ENCODE measurements around the gene PCLAF.
"Not testable (repeated sequence)": the region's sequence is repeated elsewhere in the genome, so short reads cannot be mapped to it uniquely, and the experiment has no call there.

The PCLAF gene

DNA sequence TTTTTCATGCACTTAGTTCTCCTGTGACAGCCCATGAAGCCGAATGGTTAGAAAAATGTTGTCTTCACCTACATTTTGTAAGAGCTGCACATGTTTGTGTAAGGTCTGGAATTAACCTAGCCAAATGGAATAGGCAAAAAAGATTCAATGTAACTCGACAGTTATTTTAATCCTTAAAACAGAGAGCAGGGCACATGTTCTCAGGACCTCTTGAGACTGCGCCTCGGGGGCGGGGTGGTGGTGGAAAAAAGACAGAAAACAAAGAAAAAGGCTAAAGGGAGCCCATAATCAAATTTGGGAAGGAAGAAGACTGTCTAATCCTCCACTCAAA is 24.6 kb downstream of the PCLAF start:
- DNase-seq = no peak

DNA sequence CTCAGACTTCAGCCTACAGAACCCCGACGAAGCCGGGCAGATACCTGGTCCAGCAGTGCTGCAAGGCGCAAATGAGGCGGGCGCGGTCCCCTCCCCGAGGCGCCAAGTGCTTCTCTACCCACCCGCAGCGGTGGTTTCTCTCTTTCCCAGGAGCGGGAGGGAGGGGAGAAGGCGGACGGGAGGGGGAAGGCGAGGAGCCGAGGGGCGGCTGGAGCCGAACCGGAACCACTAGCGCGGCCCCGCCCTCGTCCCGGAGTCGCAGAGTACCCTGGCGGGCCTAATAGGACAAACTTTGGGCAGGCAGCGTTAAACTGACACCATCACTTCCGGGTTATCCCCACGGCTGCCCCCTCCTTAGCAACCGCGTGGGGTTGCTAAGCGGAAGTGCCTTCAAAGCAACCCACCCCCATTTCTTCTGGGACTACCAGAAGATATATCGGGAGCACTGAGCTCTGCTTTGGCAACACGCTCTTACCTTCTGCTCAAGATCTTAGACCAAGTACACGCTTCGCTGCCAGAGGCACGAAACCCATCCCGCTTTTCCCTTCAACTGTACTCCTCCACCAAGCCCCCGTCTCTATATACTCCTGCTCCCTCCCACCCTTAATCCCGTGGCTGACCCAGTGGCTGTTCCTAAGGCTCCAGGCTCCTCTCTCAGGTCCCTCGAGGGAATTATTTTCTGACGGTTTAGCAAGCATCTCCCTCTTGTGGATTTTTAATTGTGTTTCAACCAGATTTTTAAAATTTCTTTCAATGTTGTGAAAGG is 25.1 kb downstream of the PCLAF start, which contains the start of gene CSNK1G1:
TSS of gene CSNK1G1 (minus strand) at position 230 of the 766 bp plus-strand sequence. CDS start 55,674 bp downstream, outside the sequence.
- peak; percentile 94 for DNase-seq

DNA sequence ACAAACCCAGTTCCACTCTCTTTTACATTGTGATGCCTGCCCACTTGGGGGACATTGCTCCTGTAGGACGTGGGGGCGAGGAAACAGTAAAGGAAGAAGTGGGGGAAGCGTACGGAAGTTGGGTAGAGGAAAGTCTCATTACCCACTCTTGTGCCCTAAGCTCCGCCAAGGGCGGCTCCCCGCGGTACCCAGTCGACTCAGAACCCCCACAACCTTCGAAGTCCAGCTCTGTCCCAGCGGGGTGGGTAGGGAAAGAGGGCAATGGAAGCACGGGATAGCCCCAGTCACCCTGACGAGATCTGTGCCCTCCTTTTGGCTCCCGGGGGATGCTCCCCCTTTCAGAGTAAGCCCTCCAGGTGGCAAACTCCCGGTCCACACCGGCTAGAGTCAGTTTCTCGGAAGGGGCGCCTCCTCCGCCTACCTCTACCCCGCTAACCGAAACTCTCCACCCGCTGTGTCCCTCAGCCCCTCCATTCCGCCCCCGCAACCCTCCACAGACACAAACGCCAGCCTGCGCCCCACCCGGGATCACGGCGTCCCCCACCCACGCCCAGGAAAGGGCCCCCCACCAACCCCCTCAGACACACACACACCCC is 25.8 kb downstream of the PCLAF start:
- DNase-seq = peak; percentile 18

DNA sequence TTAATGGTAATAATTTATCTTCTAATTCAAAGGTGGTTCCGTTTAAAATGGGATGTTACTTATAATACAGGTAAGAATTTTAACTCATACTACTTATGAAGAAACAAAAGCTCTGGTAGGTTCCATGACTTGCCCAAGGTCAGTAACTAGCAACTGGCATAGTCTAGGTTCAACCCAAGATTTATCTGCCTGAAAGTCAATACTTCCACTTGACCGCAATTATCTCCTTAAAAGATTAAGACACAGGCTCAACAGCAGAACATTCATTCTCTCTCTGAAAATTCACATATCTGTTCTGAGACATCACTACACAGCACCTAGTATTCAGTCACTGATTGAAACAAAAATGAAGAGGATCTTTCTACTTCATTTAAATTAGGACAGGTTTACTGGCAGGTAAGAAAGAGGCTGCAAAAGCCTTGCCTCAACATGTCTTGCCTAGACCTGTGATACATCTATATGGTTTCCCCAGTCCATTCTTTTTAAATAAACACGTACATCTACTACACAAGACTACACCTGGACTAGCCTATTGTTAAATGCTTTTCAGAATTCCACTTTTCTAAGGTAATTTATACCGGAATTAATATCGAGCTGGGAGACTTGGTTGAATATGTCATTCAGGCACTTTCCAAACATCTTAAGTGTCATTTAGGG is 26.4 kb downstream of the PCLAF start:
- DNase-seq = no peak

DNA sequence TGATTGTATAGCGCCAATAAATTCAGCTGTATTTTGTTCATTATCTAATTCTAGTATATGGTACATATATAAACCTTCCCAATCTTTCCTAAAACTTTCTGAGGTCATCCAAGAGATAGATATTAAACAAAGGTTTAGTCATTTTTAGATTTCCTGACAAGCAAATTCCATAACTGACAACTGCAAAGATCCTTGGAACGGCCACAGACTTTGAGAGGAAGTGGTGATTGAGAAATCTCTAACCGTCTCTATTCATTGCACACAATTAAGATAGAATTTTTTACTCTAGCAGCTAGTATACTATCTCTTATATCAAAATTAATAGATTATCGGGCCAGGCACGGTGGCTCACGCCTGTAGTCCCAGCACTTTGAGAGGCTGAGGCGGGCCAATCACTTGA is 30.0 kb downstream of the PCLAF start:
- DNase-seq = no peak

DNA sequence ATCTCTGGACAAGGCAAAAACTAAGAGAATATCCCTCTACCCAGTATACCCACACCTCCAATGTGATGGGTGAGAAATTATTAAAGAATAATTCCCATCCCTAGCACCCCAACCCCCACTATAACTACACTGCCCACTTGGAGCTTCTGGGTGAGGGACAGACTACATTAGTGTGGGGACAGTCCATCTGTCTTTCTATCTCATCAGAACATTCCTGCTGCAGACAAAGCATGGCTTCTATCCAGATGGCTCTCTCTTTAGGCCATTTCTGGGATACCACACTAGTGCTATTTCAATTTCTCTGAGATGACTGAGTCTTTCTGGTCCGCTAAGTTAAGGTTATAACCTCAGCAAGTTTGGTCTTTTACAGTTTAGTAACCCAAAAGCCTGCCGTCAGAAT is 31.9 kb downstream of the PCLAF start:
- DNase-seq = no peak

DNA sequence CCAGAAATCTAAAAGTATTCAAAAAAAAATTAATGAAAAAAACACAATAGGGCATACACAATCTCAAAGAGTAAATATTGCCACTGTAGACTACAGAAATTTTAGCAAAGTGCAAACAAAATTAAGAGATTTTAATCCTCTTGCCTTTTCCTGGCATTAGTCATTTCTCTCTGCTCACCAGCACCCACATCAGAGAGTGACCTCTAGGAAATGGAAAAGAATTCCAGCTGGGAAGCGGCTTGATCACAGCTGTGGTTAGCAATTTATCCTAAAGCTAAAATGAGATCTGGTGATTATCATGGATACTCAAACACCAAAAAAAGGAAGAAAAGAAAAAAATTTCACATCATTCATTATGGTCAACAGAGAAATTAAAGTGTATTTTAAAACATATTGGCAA is 32.8 kb downstream of the PCLAF start:
- DNase-seq = no peak

DNA sequence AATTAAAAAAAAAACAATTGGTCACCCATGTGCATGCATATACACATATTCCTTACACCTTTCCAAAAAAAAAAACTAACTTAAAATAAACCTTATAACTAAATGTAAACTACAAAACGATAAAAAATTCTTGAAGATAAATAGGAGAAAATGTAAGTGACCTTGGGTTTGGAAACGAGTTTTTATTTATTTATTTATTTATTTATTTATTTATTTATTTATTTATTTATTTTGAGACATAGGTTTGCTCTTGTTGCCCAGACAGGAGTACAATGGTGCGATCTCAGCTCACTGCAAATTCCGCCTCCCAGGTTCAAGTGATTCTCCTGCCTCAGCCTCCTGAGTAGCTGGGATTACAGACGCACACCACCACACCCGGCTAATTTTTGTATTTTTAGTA is 35.0 kb downstream of the PCLAF start:
- DNase-seq = not testable (repeated sequence)

DNA sequence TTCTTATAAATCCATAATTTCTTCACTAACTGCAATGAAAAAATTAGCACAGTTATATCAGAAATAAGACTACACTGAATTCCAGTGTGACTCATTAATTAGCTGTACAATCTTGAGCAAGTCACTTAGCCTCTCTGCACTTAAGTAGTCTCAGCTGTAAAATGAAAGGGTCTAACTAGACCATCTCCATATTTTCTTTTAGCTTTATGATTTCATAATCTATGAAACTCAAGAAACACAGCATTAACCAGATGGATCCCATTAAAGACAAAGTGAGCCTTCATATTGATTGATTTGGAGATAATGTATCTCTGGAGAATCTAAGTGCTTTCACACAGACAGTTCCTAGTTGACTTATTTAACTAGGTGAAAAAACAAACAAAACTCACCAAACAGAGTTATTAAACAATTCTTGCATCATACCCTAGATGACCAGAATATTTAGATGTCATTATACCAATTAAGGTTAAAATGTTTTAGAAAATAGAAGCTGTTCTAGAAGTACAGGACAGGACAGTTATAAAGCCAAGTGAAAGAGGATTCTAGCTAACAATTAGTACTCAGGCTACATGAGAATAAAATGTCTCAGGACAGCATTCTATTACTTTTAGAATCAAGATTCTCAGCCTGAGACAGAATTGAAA is 36.5 kb downstream of the PCLAF start:
- DNase-seq = no peak

DNA sequence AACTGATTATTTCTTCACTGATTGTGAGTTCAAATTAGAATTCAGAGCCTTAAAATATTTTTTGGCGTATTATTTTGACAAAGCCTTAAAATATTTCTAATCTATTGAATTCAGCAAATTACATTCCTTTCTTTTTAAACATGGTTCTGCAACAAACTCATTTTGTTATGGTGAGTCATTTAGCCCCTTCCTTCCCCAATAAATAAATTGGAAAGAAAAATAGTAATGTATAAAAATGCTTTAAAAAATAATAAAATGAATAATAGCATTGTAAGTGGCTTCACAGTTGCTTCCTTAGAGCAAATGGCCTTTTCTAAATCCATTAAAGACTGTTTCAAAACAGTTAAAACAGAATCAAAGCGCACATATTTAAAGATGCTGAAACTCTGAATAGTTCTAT is 37.4 kb downstream of the PCLAF start:
- DNase-seq = no peak

DNA sequence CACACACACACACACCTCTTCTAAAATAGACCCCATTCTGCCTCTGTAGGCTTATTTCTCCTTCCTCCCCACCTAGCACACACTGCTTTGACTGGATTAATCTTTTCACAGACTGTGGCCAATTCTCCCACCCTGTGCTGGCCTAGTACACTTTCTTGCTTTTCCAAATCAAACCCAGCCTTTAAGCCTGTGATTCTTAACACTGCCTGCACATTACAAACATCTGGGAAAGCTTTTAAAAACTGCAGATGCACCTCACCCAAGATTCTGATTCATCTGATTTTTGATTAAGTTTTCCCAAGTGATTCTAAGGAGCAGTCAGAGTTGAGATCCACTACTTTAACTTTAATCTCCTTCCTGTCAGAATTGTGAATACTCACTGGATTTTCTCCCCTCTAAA is 38.0 kb downstream of the PCLAF start:
- no peak for DNase-seq

DNA sequence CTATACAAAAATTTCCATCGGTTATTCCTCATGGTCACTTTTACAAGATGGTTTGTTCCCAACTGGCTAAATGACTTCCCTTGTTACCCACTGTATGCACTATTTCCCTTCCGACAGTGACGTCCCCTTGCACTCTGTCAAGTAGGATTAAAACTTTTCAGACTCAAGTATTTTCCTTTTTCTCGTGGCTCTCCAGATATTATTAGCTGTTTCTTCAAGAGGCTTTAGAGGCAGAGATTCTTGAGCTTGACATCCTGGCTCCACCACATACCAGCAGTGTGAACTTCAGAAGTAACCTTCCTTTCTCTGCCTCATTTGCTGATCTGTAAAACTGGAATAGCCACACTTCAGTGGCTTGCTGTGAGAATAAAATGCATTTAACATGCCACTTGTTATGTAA is 39.3 kb downstream of the PCLAF start:
- no peak for DNase-seq

DNA sequence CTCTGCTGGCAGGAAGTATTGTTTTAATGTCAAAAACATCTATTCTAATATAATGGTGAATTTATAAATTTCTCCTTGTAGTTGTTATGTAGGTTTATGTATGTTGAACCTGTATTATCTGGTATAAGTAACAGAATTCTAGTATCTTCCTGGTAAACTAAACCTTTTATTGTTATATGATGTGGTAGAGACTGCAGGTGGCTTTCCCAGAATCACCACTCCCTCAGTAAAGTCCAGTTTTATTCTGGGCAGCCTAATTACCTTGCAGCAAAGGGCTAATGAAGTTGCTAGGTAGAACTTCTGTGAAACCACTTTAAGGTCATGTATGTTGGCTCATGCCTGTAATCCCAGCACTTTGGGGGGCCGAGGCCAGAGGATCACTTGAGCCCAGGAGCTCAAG is 40.9 kb downstream of the PCLAF start:
- DNase-seq = no peak

DNA sequence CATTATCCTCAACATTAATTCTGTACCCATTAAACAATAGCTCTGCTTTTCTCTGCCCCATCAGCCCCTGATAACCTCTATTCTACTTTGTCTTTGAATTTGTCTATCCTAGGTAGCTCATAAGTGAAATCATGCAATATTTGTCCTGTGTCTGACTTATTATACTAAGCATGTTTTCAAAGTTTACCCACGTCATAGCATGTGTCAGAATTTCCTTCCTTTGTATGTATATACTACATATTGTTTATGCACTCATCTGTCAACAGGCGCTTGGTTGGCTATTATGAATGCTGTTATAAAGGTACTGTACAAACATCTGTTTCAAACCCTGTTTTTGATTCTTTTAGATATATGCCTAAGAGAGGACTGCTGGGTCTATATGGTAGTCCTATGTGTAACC is 43.5 kb downstream of the PCLAF start:
- DNase-seq = no peak

DNA sequence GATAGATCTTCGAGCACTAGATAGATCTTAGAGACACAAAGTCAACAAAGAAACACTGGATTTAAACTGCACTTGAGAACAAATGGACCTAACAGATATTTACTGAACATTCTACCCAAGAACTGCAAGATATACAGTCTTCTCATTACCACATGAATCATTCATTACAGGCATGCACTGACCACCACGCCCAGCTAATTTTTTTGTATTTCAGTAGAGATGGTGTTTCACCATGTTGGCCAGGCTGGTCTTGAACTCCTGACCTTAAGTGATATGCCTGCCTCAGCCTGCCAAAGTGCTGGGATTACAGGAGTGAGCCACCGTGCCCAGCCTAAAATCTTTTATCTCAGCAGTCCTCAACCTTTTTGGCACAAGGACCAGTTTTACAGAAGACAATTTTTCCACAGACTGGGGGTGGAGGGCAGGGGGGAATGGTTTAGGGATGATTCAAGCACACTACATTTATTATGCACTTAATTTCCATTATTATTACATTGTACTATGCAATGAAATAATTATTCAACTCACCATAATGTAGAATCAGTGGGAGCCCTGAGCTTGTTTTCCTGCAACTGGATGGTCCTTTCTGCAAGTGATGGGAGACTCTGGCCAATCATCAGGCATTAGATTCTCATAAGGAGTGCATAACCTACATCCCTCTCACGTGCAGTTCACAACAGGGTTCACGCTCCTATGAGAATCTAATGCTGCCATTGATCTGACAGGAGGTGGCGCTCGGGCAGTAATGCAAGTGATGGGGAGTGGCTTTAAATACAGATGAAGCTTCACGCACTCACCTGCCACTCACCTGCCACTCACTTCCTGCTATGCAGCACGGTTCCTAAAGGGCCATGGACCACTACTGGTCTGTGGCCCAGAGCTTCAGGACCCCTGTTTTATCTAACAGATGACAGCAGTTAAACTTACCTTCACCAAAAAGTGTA is 47.0 kb downstream of the PCLAF start:
- peak; percentile 21 for DNase-seq

DNA sequence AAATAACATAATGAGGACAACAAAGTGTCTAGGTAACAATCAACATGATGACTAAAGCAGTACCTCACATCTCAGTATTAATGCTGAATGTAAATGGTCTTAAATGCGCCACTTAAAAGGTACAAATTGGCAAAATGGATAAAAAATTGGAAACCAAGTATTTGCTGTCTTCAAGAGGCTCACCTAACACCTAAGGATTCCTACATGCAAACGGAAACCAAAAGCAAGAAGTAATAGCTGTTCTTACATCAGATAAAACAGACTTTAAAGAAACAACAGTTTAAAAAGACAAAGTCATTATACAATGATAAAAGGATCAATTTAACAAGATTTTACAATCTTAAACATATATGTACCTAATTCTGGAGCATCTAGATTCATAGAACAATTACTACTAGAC is 47.7 kb downstream of the PCLAF start:
- DNase-seq = no peak

DNA sequence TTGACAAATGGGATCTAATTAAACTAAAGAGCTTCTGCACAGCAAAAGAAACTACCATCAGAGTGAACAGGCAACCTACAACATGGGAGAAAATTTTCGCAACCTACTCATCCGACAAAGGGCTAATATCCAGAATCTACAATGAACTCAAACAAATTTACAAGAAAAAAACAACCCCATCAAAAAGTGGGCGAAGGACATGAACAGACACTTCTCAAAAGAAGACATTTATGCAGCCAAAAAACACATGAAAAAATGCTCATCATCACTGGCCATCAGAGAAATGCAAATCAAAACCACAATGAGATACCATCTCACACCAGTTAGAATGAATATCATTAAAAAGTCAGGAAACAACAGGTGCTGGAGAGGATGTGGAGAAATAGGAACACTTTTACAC is 49.6 kb downstream of the PCLAF start:
- DNase-seq = not testable (repeated sequence)

DNA sequence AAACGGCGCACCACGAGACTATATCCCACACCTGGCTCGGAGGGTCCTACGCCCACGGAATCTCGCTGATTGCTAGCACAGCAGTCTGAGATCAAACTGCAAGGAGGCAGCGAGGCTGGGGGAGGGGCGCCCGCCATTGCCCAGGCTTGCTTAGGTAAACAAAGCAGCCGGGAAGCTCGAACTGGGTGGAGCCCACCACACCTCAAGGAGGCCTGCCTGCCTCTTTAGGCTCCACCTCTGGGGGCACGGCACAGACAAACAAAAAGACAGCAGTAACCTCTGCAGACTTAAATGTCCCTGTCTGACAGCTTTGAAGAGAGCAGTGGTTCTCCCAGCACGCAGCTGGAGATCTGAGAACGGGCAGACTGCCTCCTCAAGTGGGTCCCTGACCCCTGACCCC is 54.3 kb downstream of the PCLAF start:
- DNase-seq = not testable (repeated sequence)

DNA sequence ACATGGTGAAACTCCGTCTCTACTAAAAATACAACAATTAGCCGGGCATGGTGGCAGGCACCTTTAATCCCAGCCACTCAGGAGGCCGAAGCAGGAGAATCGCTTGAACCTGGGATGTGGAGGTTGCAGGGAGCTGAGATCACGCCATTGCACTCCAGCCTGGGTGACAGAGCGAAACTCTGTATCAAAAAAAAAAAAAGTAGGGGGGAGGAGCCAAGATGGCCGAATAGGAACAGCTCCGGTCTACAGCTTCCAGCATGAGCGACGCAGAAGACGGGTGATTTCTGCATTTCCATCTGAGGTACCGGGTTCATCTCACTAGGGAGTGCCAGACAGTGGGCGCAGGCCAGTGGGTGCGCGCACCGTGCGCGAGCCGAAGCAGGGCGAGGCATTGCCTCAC is 54.8 kb downstream of the PCLAF start:
- not testable (repeated sequence) for DNase-seq

DNA sequence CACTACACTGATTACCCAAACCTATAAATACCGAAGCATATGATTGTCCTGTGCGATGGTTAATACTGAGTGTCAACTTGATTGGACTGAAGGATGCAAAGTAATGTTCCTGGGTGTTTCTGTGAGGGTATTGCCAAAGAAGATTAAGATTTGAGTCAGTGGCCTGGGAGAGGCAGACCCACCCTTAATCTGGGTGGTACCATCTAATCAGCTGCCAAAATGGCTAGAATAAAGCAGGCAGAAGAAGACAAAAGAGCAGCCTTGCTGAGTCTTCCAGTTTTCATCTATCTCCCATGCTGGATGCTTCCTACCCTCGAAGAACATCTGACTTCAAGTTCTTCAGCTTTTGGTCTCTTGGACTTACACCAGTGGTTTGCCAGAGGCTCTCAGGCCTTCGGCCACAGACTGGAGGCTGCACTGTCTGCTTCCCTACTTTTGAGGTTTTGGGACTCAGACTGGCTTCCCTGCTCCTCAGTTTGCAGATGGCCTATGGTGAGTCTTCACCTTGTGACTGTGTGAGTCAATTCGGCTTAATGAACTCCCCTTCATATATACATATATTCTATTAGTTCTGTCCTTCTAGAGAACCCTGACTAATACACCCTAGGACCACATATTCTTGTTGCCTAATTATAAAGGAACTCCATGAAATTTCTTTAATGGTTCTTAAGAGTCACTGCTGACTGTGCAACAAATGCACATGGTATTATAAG is 56.9 kb downstream of the PCLAF start:
- no peak for DNase-seq

DNA sequence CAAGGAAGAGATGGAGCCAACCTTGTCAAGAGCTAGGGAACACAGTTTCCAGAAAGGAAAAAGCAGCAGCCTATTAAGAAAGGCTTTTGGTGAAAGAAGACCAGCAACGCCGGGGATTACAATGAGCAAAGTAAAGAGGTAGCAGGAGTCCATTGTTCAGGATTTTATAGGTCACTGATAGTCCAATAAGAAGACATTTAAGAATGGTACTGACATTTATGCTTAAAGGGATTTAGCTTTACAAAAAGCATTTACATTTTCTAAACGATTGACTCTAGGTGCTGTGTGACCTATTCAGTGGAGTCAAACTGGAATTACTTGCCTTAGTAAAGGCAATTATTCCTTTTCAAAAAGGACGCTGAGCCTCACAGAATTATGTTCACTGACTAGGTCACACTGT is 66.0 kb downstream of the PCLAF start:
- no peak for DNase-seq

DNA sequence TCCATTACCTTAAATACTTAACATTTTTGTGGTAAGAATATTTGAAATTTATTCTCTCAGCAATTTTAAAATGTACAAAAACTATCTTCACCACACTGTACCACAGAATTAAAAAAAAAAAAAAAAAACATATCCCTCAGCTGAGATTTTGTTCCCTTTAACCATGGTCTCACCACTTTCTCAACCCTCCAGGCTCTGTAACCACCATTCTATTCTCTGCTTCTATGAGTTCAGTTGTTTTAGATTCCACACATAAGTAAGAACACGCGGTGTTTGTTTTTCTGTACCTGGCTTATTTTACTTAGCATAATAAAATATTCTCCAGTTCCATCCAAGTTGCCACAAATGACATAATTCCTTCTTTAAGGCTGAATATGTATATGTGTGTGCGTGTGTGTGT is 66.8 kb downstream of the PCLAF start:
- DNase-seq = no peak

Data from CD4-positive, alpha-beta T cell treated with Interleukin-15 for 1 hour (primary cell).